DMS79 (cell line): ENCODE measurements around the gene TBC1D9B.
"Not testable (repeated sequence)": the region's sequence is repeated elsewhere in the genome, so short reads cannot be mapped to it uniquely, and the experiment has no call there.

Source experiments
- DNase-seq: peaks from one replicate; lab custom pipeline; 2025; lab: John Stamatoyannopoulos, UW

The TBC1D9B gene

DNA sequence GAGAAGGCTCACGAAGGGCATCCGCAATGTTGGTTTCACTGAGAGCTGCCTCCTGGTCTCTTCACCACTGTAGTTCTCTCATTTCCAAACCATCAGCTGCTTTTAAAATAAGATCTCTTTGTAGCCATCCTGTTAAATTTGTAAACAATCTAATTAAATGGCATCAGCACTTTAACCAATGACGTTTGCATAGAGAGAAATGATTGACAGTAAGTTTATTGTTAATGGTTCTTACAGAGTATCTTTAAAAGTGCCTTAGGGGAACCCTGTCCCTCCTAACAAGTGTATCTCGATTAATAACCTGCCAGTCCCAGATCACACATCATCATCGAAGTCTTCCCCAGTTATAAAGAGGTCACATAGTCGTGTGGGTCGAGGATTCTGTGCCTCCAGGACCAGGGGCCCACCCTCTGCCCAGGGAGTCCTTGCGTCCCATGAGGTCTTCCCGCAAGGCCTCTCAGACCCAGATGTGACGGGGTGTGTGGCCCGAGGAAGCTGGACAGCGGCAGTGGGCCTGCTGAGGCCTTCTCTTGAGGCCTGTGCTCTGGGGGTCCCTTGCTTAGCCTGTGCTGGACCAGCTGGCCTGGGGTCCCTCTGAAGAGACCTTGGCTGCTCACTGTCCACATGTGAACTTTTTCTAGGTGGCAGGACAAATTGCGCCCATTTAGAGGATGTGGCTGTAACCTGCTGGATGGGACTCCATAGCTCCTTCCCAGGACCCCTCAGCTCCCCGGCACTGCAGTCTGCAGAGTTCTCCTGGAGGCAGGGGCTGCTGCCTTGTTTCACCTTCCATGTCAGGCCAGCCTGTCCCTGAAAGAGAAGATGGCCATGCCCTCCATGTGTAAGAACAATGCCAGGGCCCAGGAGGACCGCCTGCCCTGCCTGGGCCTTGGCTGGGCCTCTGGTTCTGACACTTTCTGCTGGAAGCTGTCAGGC, 70.4 kb downstream of the TBC1D9B start:
- DNase-seq: no peak

DNA sequence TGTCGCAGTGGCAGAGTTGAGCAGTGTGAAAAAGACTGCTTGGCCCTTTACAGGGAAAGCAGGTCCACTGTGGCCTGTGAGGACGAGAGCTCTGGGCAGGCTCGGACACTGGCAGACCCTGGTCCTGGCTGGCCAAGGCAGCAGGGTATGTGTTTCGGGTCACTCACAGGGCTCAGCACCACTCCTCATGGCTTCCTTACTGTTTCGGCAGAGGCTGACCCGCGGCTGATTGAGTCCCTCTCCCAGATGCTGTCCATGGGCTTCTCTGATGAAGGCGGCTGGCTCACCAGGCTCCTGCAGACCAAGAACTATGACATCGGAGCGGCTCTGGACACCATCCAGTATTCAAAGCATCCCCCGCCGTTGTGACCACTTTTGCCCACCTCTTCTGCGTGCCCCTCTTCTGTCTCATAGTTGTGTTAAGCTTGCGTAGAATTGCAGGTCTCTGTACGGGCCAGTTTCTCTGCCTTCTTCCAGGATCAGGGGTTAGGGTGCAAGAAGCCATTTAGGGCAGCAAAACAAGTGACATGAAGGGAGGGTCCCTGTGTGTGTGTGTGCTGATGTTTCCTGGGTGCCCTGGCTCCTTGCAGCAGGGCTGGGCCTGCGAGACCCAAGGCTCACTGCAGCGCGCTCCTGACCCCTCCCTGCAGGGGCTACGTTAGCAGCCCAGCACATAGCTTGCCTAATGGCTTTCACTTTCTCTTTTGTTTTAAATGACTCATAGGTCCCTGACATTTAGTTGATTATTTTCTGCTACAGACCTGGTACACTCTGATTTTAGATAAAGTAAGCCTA, 71.3 kb downstream of the TBC1D9B start:
- DNase-seq: no peak

DNA sequence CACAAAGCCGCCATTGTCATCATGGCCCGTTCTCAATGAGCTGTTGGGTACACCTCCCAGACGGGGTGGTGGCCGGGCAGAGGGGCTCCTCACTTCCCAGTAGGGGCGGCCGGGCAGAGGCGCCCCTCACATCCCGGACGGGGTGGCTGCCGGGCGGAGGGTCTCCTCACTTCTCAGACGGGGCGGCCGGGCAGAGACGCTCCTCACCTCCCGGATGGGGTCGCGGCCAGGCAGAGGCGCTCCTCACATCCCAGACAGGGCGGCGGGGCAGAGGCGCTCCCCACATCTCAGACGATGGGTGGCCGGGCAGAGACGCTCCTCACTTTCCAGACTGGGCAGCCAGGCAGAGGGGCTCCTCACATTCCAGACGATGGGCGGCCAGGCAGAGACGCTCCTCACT, 72.8 kb downstream of the TBC1D9B start:
- DNase-seq: not testable (repeated sequence)

DNA sequence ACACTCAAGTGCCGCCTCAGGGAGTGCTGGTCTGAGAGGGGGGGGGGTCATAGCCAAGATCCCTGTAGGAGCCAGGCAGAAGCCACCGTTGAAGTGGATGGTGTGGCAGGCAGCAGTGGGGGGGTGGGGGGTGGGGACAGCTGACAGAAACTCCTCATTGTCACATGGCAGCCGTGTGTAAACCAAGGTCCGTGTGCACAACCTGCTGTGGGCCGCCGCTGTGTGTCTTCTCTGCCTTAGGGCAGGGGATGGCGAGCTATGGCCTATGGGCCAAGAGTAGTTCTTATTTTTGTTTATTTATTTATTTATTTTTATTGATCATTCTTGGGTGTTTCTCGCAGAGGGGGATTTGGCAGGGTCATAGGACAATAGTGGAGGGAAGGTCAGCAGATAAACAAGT, 73.6 kb downstream of the TBC1D9B start:
- no peak for DNase-seq

DNA sequence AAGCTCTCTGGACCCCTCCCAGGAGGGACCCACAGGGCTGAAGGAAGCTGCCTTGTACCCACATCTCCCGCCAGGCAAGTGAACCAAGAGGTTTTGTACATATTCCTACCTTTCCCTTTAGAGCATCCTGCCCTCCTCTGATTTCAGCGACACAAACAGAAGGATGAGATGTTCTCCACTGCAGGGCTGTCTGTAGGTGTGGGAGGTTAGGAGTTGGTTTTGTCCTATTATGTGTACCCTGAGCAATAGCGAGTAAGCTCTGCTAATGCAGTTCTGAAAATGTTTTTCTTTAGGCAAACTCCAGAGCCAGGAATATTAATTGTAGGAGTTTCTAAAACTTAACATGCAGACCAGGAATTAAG, 74.0 kb downstream of the TBC1D9B start:
- no peak for DNase-seq

DNA sequence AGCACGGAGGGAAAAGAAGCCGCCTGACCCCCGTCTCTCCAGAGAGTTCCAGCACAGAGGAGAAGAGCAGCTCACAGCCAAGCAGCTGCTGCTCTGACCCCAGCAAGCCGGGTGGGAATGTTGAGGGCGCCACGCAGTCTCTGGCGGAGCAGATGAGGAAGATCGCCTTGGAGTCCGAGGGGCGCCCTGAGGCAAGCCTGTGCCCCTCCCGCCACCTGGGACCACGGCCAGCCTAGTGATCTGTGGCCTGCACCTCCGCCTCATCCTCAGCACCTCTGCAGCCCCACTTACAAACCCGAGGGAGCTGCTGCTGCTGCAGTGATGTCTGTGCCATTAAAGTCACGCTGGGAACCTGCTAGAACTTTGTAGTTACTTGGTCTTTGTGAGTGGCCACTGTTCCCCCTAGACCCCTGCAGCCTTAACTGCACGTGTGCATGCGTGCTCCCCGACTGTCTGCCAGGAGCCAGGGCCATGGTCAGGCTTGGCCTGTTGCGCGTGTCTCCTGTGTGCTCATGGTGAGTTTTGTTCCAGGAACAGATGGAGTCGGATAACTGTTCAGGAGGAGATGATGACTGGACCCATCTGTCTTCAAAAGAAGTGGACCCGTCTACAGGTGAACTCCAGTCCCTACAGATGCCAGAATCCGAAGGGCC, 74.5 kb downstream of the TBC1D9B start:
- DNase-seq: no peak

DNA sequence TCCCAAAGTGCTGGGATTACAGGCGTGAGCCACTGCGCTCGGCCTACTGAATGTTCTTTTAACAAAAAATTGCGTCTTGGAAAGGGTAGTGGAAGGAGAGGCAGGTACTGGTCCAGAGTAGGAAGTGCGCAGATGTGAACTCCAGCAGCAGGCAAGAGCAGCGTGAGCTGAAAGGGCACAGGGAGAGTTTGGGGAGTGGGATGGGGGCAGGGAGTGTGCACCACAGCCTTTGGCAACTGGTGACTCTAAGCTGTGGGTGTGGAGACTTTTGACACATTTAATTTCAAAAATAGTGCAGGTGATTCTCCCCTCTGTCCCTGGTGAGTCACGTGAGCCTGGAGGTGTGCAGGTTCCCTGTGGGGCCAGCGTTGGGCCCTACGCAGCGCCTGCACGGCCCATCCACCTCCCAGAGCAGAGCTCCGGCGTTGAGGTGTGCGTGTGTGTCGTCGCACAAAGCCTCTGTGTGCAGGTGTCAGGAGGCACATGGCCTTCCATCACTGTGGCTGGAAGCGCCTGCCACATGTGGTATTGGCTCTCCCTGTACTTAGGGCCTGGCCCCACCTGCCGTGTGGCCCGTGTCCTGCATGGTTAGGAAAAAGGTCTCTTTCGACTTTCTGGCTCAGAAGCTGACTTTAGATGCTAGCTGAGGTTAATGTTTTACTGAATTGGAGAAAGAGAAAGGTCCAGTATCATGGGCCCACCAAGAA, 75.5 kb downstream of the TBC1D9B start:
- DNase-seq: no peak

DNA sequence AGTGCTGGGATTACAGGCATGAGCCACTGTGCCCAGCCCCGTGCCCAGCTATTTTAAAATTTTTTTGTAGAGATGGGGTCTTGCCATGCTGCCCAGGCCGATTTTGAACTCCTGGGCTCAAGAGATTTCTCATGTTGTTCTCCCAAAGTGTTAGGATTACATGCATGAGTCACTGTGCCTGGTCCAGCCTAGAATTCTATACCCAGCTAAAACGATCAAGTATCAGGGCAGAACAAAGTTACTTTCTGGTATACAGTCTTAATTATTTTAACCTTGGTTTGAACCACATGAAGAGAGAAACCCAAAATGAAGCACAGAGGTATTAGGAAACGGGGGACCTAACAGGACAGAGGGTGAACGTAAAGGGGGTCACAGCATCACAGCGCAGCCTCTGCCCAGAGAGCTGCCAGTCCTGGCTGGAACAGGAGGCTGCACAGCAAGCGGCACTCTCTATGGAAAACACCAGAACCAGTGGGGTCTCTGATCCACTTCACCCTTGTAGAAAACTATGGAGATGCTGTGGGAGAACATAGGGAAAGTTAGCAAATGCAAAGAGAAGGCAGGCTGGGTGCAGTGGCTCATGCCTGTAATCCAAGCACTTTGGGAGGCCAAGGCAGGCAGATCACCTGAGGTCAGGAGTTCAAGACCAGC, 76.8 kb downstream of the TBC1D9B start:
- no peak for DNase-seq

DNA sequence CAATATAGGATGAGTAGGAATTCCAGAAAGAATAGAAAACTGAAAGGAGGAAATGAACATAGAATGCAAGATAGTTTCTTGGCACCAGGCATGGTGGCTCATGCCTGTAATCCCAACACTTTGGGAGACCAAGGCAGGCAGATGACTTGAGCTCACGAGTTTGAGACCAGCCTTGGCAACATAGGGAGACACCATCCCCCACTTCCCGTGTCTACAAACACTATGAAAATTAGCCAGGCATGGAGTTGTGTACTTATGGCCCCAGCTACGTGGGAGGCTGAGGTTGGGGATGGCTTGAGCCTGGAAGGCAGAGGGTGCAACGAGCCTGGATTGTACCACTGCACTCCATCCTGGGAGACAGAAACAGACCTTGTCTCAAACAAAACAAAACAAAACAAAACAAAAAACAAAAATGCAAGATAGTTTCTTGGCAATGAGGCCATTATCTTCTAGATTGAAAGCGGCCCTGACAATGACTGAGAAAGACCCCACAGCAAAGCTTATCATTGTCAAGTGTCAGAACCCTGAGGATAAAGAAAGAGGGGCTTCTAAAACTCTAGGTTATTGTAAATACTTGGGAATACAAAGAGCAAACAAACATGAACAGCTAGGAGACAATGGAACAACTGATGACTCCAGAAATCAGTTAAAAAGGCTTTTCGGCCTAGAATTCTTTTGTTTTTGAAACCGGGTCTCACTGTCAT, 77.8 kb downstream of the TBC1D9B start:
- DNase-seq: no peak

DNA sequence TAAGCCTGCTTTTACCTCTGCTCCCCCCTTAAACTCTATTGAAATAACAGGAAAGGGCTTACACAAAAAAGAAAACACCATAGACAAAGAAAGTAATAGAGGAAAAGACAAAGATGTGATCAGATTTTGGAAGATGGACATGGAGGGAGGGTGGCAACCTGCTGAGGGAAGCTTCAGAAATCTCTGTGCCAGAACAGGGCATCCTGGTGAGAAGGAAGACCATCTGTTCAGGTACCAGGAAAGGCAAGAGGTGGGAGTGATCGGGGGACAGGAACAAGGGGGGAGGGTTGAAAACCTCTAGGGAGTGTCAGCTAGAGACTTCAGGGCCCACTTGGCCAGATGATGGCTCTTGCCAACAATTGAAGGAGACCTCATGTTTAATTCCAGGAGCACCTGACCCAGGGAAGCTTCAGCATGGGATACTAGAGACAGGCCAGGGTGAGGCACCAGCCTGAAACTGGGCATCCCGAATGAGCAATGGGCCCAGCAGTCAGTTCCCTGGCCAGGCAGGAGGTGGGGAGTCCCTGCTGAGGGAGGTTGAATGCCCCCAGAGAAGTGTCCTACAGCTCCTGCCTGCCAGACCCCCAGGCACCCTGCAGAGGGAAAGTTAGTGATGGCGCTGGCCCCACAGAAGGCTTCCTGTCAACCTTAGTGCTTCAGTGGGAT, 78.8 kb downstream of the TBC1D9B start:
- no peak for DNase-seq

DNA sequence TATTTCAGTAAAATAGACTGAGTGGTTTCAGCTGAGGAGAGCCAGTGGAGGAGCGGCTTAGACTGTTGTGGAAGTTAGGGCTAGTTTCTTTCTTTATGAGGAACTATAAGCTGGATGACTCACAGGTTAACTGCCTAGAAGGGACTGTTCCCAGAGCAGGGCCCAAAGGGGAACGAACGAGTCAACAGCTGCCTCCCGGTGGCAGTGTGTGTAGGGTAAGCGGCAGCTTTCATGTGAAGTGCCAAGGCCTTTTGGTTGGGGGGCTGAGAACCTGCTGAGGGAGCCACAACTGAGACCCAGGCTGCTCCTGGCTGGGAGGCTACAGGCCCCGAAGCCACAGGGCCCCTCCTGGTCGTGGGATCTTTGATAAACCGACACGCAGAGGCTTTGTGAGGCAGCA, 80.0 kb downstream of the TBC1D9B start:
- no peak for DNase-seq

DNA sequence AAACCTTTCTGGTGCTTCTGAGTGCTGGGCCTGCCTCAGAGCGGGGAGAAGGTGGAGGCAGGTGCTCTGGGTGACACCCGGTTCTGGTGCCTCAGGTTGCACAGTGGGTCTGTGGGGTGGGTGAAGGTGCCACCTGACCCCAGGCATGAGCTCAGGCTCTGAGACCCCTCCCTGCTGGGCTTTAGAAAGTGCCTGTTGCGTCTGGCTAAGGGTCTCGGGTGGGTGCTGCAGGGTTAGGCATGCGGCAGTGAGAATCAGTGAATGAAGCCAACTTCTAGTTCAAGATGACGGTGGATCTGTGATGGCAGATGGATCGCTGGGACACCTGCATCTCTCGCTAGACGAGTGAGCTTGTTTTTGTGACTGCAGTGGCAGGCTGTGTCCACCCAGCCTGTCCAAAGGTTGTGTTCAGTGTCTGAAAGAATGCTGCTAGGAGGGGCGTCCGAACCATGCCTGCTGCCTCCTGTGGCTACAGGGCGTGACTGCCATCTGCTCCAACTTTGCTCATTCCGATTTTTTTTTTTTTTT, 82.0 kb downstream of the TBC1D9B start:
- DNase-seq: no peak

DNA sequence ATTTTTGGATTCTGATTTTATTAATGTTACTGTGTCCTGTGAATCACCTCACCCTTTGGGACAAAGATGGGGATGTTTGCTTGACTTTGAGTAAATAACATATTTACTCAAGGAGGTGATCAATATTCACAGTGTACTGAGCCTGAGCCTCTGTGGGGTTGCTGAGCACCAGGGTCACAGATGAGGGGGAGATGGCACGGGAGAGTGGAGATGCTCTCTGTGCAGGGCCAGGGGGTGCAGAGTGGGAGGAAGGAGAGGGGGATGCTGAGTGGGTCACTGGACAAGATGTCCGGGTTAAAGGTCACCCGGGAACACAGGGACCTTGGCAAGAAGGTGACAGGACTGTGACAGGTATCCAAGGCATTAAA, 83.0 kb downstream of the TBC1D9B start:
- DNase-seq: no peak

DNA sequence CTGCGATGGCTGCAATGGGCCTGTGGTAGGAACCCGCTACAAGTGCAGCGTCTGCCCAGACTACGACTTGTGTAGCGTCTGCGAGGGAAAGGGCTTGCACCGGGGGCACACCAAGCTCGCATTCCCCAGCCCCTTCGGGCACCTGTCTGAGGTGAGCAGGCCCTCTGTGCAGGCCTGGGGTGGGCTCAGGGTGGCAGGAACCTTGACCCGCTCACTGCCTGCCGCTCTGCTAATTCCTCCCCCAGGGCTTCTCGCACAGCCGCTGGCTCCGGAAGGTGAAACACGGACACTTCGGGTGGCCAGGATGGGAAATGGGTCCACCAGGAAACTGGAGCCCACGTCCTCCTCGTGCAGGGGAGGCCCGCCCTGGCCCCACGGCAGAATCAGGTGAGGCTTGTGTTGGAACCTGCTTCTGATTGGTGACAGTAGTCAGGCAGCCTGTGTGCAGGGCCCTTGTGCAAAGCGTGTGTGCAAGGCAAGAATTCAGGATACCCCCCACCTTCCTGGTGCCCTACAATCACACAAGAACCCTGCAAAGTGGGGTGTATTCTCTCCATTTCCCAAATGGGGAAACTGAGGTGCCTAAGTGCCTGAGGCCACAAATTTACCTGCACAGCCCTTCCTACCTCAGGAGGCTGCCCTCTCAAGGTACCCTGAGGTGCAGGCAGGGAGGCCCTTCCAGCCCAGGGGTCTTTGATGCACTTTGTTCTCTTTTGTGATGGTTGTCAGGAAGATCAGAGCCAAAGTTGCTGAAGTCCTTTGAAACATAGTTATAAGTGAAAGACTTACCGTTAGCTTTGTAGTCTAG, 83.6 kb downstream of the TBC1D9B start:
- DNase-seq: no peak

DNA sequence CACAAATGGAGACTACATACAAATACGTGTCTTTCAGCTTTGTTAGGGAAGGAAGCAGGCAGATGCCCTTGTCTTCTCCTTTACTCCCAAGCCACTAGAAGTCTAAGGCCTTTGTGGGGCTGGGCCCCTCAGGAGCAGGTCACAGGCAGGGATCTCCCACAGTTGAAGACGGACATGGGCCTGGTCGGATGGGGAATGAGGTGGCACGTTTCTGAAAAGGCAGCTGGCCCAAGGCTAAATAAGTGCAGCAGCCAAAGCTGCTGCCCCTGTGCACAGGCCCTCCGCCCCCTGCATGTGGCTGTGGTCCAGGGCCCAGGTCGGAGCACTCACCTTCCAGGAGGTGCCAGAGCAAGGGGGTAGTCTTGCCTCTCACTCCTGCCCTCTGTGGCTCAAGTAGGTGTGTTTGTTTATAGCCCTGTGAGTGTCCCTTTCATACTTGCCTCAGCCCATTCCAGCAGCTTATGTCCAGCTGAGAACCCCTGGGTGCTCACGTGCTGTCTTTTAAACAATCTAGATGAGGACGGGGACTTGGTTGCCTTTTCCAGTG, 85.2 kb downstream of the TBC1D9B start:
- DNase-seq: no peak

DNA sequence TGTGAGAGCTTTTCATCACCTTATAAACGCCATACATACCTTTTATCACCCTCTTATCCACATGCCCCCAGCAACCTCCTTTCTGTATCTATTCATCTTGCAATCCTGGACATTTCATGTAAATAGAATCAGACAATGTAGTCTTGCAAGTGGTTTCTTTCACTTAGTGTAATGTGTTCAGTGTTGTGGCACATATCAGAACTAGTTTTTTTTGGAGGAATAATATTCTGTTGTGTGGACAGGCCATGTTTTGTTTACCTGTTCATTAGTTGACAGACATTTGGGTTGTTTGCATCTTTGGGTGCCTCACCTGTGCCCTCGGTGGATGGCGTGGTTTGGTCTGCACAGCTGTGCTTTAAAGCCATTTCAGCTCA, 85.7 kb downstream of the TBC1D9B start:
- DNase-seq: no peak

DNA sequence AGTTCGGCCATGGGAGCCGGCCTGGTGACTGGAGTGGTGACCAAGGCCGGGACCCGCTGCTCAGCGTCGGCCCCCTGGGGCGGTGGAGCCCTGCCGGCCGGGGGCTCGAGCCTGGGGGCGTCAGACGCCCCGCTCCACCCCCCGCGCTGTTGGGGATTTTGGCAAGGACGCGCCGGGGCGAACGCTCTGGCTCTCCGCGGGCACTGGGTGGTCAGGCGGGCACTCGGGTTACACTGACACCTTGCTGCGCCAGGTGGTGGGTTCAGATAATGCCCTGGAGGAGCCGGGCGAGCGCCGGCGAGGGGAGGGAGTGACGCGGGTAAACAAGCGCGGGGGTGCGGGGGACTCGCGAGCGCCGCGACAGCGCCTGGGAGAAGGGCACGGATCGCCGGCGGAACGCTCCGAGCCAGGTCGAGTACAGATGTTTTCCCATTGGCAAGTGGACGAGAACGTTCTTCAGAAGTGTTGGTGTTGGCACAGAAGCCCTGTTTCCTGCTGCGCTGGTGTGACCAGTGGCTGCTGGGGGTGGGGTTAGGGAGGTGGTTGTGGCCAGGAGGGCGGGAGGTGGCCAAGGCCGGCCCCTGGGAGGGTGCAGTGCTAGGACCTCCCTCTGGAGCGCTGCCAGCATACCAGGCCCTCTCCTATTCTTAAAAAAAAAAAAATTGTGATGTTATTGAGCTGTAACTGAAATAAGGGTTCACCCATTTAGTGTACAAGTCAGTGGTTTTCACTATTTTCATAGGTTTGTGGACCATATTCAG, 86.2 kb downstream of the TBC1D9B start:
- DNase-seq: peak; percentile 86
